Transverse colon (tissue), 1 donor: Measurements from ENCODE around the gene HDLBP.

Experiments
- EP300 ChIP-seq: sonication (generic); formaldehyde crosslinking; IDR thresholded peaks from one replicate; pipeline ENCODE4 v1.6.1; 2017; ENCODE audit warnings: antibody characterized with exemption, low read depth
- POLR2A ChIP-seq: fragments of 450-650 bp; IDR thresholded peaks from one replicate; pipeline ENCODE4 v1.6.1; 2016; ENCODE audit warnings: antibody characterized with exemption, mild to moderate bottlenecking, moderate library complexity

DNA sequence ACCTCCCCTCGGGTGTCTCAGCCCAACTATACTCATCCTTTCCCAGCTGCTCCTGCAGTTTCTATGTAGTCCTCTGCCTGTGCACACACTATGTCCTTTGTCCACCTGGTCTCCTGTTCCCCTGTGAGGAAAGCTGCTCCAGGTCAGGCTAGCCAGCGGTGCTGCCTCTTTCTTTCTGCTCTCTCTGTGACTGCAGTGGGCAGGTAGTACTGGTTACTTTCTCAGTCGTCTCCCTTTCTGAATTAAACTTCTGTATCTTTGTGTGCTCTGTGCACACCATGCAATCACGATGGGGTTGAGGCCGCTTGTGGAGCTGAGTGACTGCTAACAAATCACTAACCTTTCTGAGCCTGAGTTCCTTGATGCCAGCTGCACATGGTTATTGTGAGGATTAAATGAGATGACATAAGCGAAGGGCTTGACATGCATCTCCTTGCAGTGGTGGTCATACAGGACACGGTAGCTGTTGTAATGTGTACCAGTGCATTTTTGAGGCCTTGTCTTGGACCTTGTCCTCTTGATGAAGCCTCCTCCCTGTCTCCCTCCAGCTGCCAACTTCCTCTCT is 44.1 kb upstream of the HDLBP start:
- no peak for TF ChIP-seq EP300
- peak; percentile 11 for TF ChIP-seq POLR2A
